HG03159 (cell line): ENCODE data around the gene CAPN12.

Experiments used
- ATAC-seq: cut with Tn5 transposase; IDR thresholded peaks from one replicate; pipeline ENCODE4 v1.9.1; 2021; ENCODE audit warnings: mild to moderate bottlenecking, moderate library complexity; ENCODE audit not compliant: unreplicated experiment

Gene CAPN12

GRCh38 chr19:38726284-38726673, 18.0 kb downstream of the CAPN12 start:
- no peak for ATAC-seq

GRCh38 chr19:38725469-38726283, 18.6 kb downstream of the CAPN12 start:
- no peak for ATAC-seq

- no peak for ATAC-seq
Observed at GRCh38 chr19:38723990-38724854, 20.1 kb downstream of the CAPN12 start.

- no peak for ATAC-seq
Observed at GRCh38 chr19:38723606-38723965, 20.7 kb downstream of the CAPN12 start.

GRCh38 chr19:38722947-38723605, 21.2 kb downstream of the CAPN12 start:
- no peak for ATAC-seq

- ATAC-seq: no peak
Observed at GRCh38 chr19:38721979-38722773, 22.1 kb downstream of the CAPN12 start.

- no peak for ATAC-seq
Observed at GRCh38 chr19:38721496-38721895, 22.8 kb downstream of the CAPN12 start.

GRCh38 chr19:38720559-38721236, 23.6 kb downstream of the CAPN12 start:
- ATAC-seq: no peak

GRCh38 chr19:38719761-38720558, 24.3 kb downstream of the CAPN12 start:
- no peak for ATAC-seq

GRCh38 chr19:38718747-38719543, 25.3 kb downstream of the CAPN12 start:
- ATAC-seq: no peak

- no peak for ATAC-seq
Observed at GRCh38 chr19:38717855-38718254, 26.4 kb downstream of the CAPN12 start.

GRCh38 chr19:38717051-38717450, 27.2 kb downstream of the CAPN12 start:
- no peak for ATAC-seq

GRCh38 chr19:38715555-38715954, 28.7 kb downstream of the CAPN12 start:
- no peak for ATAC-seq

- ATAC-seq: no peak
Observed at GRCh38 chr19:38714354-38714778, 29.9 kb downstream of the CAPN12 start.

GRCh38 chr19:38713865-38714264, 30.4 kb downstream of the CAPN12 start:
- no peak for ATAC-seq

GRCh38 chr19:38713227-38713649, 31.0 kb downstream of the CAPN12 start:
- no peak for ATAC-seq

- ATAC-seq: no peak
Observed at GRCh38 chr19:38712161-38712748, 32.0 kb downstream of the CAPN12 start.

- no peak for ATAC-seq
Observed at GRCh38 chr19:38711726-38712153, 32.5 kb downstream of the CAPN12 start.
